ENCODE measurements around the gene CEP76.

Gene CEP76

DNA sequence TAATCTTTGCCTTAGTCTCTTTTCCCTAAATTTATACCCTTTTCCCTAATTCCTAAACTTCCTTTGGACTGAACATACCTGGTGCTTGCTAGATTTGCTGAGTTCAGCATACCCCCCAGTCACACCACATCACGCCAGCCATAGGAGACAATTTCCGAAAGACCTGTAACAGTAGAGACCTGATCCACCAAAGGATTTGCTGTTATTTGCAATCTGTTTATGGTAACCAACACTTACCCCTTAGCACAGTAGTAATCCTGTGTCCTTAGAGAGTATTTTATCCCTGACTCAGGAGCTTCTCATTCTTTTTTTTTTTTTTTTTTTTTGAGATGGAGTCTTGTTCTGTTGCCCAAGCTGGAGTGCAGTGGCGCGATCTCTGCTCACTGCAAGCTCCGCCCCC, 8.9 kb upstream of the CEP76 start:
- H3K4me2 ChIP-seq, result no peak overlapping the region
- H3K9ac ChIP-seq, result no peak overlapping the region
- H3K4me1 ChIP-seq, result no peaks in the 10 kb centered on the region
- H3K9me3 ChIP-seq, result no peaks in the 10 kb centered on the region
- H3K27me3 ChIP-seq, result no peaks in the 10 kb centered on the region
- H4K20me1 ChIP-seq, result peaks cover 68% of the 10 kb centered on the region
- H3K27ac ChIP-seq, result no peak overlapping the region
- no peak overlapping the region for H3K4me3 ChIP-seq
- peaks cover 95% of the 10 kb centered on the region for H3K36me3 ChIP-seq
- TF ChIP-seq Cebpa-rat (IDR thresholded peaks at IDR 0.05), result no peak

DNA sequence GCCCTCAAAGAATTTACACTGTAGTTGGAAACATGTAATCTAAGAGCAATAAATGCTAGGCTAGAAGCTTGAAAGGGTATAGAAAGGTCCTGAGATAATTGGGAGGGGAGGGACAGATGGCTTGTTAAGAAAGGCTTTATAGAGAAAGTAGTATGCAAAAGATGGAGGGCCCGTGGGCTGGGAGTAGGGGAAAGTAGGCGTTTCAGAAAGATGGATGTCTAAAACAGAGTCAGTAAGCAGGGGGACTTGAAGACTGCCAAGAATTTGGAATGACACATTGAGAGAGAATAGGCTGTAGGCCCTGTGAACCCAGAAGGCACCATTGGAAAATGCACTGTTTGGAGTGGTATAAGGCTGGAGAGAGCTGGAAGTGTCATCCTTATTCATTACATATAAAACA, 1.1 kb upstream of the CEP76 start:
- Histone ChIP-seq H3K27ac (peak overlapping the region; percentile 100), H4K20me1 (peaks cover 61% of the 10 kb centered on the region), H3K36me3 (peaks cover 45% of the 10 kb centered on the region)

DNA sequence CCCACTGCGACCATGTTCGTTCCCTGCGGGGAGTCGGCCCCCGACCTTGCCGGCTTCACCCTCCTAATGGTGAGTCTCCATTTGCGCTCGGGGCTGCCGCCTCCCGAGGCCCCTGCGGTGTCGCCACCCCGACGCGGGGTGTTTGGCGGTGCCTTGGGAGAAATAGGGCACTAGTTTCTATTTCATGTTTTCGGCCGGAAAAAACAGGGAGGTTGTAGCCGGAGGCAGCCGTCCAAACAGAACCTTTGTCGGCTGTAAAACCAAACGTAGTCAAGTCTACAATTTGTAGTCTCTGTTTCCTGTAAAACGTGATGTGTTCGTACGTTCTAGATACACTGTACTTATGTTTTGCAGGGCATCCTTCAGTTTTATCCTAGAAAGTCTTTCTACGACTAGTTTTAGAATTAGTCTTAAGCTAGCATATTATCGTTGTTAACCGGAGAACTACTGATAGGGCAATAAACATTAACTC, 609 bp upstream of the CEP76 start:
- Histone ChIP-seq H3K9ac (peak overlapping the region; percentile 100), H3K36me3 (peaks cover 45% of the 10 kb centered on the region), H3K9me3 (no peaks in the 10 kb centered on the region), H3K27me3 (no peaks in the 10 kb centered on the region), H4K20me1 (peaks cover 61% of the 10 kb centered on the region), H3K27ac (peak overlapping the region; percentile 100), H3K4me3 (peak overlapping the region; percentile 82), H3K4me1 (peaks cover 39% of the 10 kb centered on the region), H3K4me2 (peak overlapping the region; percentile 93)
- TF ChIP-seq Cebpa-rat (IDR thresholded peaks at IDR 0.05), result no peak

More for the DNA sequence above, 1.1 kb upstream of the CEP76 start:
- Histone ChIP-seq H3K27me3 (no peaks in the 10 kb centered on the region), H3K9me3 (no peaks in the 10 kb centered on the region), H3K4me1 (peaks cover 39% of the 10 kb centered on the region), H3K9ac (peak overlapping the region; percentile 100), H3K4me3 (peak overlapping the region; percentile 82), H3K4me2 (peak overlapping the region; percentile 93)
- no peak for TF ChIP-seq Cebpa-rat (IDR thresholded peaks at IDR 0.05)

DNA sequence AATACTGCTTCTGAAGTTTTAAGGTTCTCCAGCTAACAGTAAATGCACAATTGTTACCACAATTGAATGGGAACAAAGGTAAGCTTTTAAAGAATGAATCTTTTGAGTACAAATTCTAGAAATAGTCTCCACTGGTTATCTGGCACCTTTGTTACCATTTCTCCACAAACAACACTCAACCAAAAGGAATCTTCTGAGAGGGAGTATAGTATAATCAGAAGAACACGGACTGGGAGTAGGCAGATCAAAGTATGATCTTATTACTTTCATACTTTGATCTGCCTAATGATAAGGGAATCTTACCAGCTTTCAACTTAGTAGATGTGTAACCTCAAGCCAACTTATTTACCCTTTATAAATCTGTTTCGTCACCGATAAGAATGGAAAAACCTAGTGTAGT, 1.4 kb downstream of the CEP76 start:
- Histone ChIP-seq H3K9me3 (no peaks in the 10 kb centered on the region), H4K20me1 (peaks cover 41% of the 10 kb centered on the region), H3K27me3 (no peaks in the 10 kb centered on the region), H3K4me1 (peaks cover 39% of the 10 kb centered on the region), H3K36me3 (peaks cover 42% of the 10 kb centered on the region), H3K9ac (peak overlapping the region; percentile 100), H3K4me3 (peak overlapping the region; percentile 82), H3K4me2 (peak overlapping the region; percentile 86), H3K27ac (peak overlapping the region; percentile 100)
- TF ChIP-seq Cebpa-rat (IDR thresholded peaks at IDR 0.05), result no peak

DNA sequence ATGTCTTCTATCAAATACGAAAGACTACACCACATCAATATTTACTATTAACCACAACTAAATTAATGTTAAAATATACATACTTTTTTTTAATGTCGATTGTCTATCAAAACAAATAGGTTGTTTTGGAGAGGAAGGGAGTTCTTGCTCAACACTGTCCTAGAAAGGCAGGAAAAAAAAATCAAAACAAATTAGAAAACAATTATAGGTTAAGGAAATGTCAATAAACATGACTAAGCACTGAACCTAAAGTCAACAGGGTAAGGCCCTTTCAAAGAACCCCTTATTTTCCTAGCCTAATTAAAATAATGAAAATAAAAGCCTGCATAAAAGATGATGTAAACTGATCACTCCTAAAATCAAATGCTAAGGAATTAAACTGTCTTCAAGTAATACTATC, 2.8 kb downstream of the CEP76 start:
- Histone ChIP-seq H3K27me3 (no peaks in the 10 kb centered on the region), H3K4me1 (peaks cover 31% of the 10 kb centered on the region), H3K9me3 (no peaks in the 10 kb centered on the region), H3K9ac (no peak overlapping the region), H4K20me1 (peaks cover 27% of the 10 kb centered on the region), H3K4me3 (no peak overlapping the region), H3K36me3 (peaks cover 42% of the 10 kb centered on the region), H3K27ac (no peak overlapping the region), H3K4me2 (no peak overlapping the region)
- TF ChIP-seq Cebpa-rat (IDR thresholded peaks at IDR 0.05), result no peak

DNA sequence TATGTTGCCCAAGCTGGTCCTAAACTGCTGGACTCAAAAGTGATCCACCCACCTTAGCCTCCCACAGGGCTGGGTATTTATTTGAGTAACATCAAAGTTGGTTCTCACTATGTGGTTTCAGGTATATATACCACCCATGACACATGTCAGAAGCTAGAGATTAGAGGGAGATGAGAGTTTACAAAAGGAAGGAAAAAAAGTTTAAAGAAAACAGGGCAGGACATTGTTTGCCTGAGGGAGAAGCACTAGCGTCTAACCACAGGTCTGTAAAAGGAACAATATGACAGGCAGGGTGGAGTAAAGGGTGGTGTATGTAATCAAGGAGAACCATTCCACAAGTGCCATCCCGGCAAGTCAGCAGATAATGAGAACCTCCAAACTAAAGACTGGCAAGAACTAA, 8.5 kb downstream of the CEP76 start:
- peaks cover 84% of the 10 kb centered on the region for H3K36me3 ChIP-seq
- no peak overlapping the region for H3K4me3 ChIP-seq
- no peak overlapping the region for H3K9ac ChIP-seq
- no peaks in the 10 kb centered on the region for H3K9me3 ChIP-seq
- no peaks in the 10 kb centered on the region for H3K27me3 ChIP-seq
- H3K4me1 ChIP-seq, result peaks cover 7% of the 10 kb centered on the region; the same call in 1 of the 2 replicates
- H3K27ac ChIP-seq, result no peak overlapping the region
- TF ChIP-seq Cebpa-rat (IDR thresholded peaks at IDR 0.05), result no peak
- no peaks in the 10 kb centered on the region for H4K20me1 ChIP-seq
- H3K4me2 ChIP-seq, result no peak overlapping the region

DNA sequence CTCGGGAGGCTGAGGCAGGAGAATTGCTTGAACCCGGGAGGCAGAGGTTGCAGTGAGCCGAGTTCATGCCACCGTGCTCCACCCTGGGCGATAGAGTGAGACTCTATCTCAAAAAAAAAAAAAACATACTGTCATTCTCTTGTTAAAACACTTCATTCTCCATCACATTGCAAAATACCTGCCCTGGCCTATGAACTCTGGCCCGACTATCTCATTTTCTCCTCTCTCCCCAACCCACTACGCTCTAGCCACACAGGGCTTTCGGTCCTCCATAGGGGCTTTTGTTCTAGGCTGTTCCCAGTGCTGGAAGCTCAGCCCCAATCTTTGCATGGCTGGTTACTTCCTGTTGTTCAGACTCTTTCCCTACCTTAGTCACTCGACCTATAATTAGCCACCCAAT, 10.3 kb downstream of the CEP76 start:
- Histone ChIP-seq H3K27me3 (no peaks in the 10 kb centered on the region), H3K36me3 (peaks cover 69% of the 10 kb centered on the region), H3K4me2 (no peak overlapping the region), H4K20me1 (no peaks in the 10 kb centered on the region), H3K4me3 (no peak overlapping the region), H3K9ac (no peak overlapping the region), H3K27ac (no peak overlapping the region), H3K9me3 (no peaks in the 10 kb centered on the region), H3K4me1 (peaks cover 7% of the 10 kb centered on the region; the same call in 1 of the 2 replicates)
- no peak for TF ChIP-seq Cebpa-rat (IDR thresholded peaks at IDR 0.05)

DNA sequence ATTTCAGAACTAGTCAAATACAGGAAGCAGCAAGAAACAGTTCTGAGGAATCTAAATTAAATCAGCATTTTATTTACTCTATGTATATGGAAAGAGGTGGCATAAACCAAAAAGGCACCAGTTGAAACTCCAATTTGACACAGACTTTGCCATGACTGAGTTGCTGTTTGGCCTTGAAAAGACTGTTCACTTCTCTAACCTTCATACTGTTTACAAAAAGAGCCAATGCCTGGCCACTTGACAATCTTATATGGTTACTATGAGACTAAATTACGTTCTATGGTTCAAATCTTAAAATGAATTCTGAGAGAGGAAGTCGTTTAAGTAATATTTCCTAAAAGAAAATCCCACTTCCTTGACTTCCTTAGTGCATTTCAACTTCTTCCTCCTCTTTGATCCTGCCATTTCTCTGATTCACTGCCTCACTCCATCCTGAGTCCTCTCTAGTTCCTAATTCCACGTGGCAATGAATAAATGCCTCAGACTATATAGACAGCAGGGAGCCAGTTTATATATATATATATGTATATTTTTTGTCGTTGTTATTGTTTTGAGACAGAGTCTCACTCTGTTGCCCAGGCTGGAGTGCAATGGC, 13.2 kb downstream of the CEP76 start:
- Histone ChIP-seq H3K27ac (no peak overlapping the region), H3K27me3 (no peaks in the 10 kb centered on the region), H3K9me3 (no peaks in the 10 kb centered on the region), H3K9ac (no peak overlapping the region), H3K4me3 (no peak overlapping the region), H3K4me1 (peaks cover 7% of the 10 kb centered on the region; the same call in 1 of the 2 replicates), H3K4me2 (no peak overlapping the region), H4K20me1 (no peaks in the 10 kb centered on the region), H3K36me3 (peaks cover 65% of the 10 kb centered on the region)
- TF ChIP-seq Cebpa-rat (IDR thresholded peaks at IDR 0.05), result no peak

DNA sequence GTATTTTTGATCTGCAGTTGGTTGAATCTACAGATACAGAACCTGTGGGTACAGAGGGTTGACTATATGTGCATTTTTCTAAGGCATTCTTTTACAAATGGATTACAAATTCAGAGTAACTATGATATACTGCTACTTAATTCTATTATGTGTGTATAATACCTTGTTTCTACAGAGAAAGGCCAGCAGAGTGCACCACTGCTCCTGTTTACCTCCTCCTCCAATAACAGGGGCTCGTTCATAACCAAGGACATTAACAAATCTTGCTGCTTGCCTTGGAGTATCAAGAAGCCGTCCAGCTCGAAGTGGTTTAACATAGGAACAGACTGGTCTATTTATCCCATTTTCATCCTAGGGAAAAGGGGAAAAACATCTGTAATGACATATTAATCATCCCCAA, 16.4 kb downstream of the CEP76 start:
- no peak overlapping the region for H3K4me2 ChIP-seq
- no peak overlapping the region for H3K4me3 ChIP-seq
- H3K9ac ChIP-seq, result no peak overlapping the region
- no peaks in the 10 kb centered on the region for H4K20me1 ChIP-seq
- peaks cover 62% of the 10 kb centered on the region for H3K36me3 ChIP-seq
- H3K27me3 ChIP-seq, result no peaks in the 10 kb centered on the region
- no peaks in the 10 kb centered on the region for H3K9me3 ChIP-seq
- H3K27ac ChIP-seq, result no peak overlapping the region
- TF ChIP-seq Cebpa-rat (IDR thresholded peaks at IDR 0.05), result no peak
- H3K4me1 ChIP-seq, result peaks cover 7% of the 10 kb centered on the region; the same call in 1 of the 2 replicates

DNA sequence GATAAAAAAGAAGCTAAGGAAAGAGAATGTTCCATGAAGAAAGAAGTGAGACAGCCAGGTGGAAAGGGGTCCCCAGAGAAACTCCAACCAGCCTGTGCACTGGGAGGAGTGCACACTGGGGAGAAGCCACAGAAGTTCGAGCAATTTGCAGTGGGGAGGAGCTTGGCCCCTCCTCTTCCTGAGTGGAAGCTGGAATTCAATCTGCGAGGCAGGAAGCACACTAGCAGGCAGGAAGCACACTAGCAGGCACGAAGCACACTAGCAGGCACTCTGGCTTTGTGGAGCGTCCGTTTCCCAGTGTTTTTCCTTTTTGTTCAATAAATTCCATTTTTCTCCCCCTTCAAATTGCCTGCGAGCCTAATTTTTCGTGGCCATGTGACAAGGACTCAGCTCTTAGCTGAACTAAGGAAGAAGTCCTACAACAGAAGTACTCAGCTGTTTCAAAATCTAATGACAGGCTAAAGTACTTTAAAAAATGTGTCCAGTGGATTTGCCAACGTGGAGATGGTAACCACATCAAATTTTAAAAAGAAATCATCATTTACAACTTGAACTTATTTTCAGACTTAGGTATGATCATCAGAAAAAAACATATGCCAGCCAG, 23.2 kb downstream of the CEP76 start:
- Histone ChIP-seq H4K20me1 (no peaks in the 10 kb centered on the region), H3K36me3 (peaks cover 92% of the 10 kb centered on the region), H3K9me3 (no peaks in the 10 kb centered on the region), H3K4me2 (peak overlapping the region; percentile 79), H3K27ac (peak overlapping the region; percentile 71), H3K4me1 (peaks cover 15% of the 10 kb centered on the region), H3K4me3 (no peak overlapping the region), H3K27me3 (no peaks in the 10 kb centered on the region), H3K9ac (peak overlapping the region; percentile 57)
- no peak for TF ChIP-seq Cebpa-rat (IDR thresholded peaks at IDR 0.05)

Data from BLaER1 (cell line).